Lower leg skin (tissue), 3 donors: ENCODE data around the gene ANKRD24.

Experiments used
- CTCF ChIP-seq, 3 donors: fragments of 450-650 bp; IDR thresholded peaks; one replicate each; pipeline ENCODE4 v1.5.1; 2016; ENCODE audit warnings: antibody characterized with exemption in 3 of 3, mild to moderate bottlenecking in 3 of 3, moderate library complexity in 2 of 3
- POLR2A ChIP-seq, 2 donors: fragments of 450-650 bp; IDR thresholded peaks; one replicate each; pipeline ENCODE4 v1.6.1; 2016 to 2017; ENCODE audit warnings: antibody characterized with exemption in 2 of 2, mild to moderate bottlenecking in 1 of 2, moderate library complexity in 1 of 2

- TF ChIP-seq CTCF (IDR thresholded peaks at IDR 0.05) (no peak), POLR2A (IDR thresholded peaks at IDR 0.05) (no peak)
Observed at GRCh38 chr19:4194353-4194752, 11.9 kb downstream of the ANKRD24 start.
